Caki2 (cell line): ENCODE results near the gene BARX1. TPM values are rescaled to one million over a fixed set of nuclear protein-coding genes. Genes with fewer than 3 reads are reported as not detected.

Experiments
- DNase-seq: peaks from one replicate; pipeline ENCODE4 v3.0.0-alpha.2; 2015; ENCODE audit warnings: low read depth
- in situ Hi-C: cut with HindIII; loops from 2 replicates; pipeline ENCODE4 v1.10.0; 2016; ENCODE audit warnings: low sequenced_read_pairs, low pct_unique_long_range_greater_than_20kb, mixed read lengths
- total RNA-seq: library from RNA; depleted of rRNA; stranded (reverse); fragments of >200 nt; shearing (Covaris generic); gene quantifications from 2 replicates; pipeline ENCODE4 v1.2.3, GENCODE V29; 2014; ENCODE audit warnings: low replicate concordance

BARX1 gene
- total RNA-seq, 1 experiment from 2014 or later = 66.3 TPM

- DNase-seq = peak; percentile 12
These were observed 607 bp downstream of the BARX1 start for GRCh38 chr9:93954434-93955061.

GRCh38 chr9:93953496-93954433 is 1.4 kb downstream of the BARX1 start:
- DNase-seq = no peak
- in situ Hi-C loops = no loop called here

More at GRCh38 chr9:93954434-93955061, 607 bp downstream of the BARX1 start:
- in situ Hi-C loops = no loop called here

GRCh38 chr9:93952784-93953495 is 2.2 kb downstream of the BARX1 start:
- in situ Hi-C loops = no loop called here
- no peak for DNase-seq

GRCh38 chr9:93952119-93952783 is 2.9 kb downstream of the BARX1 start:
- no peak for DNase-seq
- in situ Hi-C loops = no loop called here

GRCh38 chr9:93951655-93952118 is 3.5 kb downstream of the BARX1 start:
- in situ Hi-C loops = no loop called here
- DNase-seq = no peak

GRCh38 chr9:93950619-93951601 is 4.2 kb downstream of the BARX1 start:
- in situ Hi-C loops = no loop called here

GRCh38 chr9:93949694-93950449 is 5.3 kb downstream of the BARX1 start:
- in situ Hi-C loops = no loop called here
- peak; percentile 23 for DNase-seq

More at GRCh38 chr9:93950619-93951601, 4.2 kb downstream of the BARX1 start:
- no peak for DNase-seq

GRCh38 chr9:93949073-93949693 is 6.0 kb downstream of the BARX1 start:
- in situ Hi-C loops = no loop called here
- DNase-seq = no peak

- DNase-seq = no peak
- in situ Hi-C loops = no loop called here
These were observed 6.6 kb downstream of the BARX1 start for GRCh38 chr9:93948441-93949072.

GRCh38 chr9:93947409-93948070 is 7.6 kb downstream of the BARX1 start:
- in situ Hi-C loops = no loop called here
- DNase-seq = no peak

GRCh38 chr9:93946338-93946712 is 8.8 kb downstream of the BARX1 start:
- in situ Hi-C loops = no loop called here
- no peak for DNase-seq

- in situ Hi-C loops = no loop called here
- no peak for DNase-seq
These were observed 9.5 kb downstream of the BARX1 start for GRCh38 chr9:93945400-93946337.

GRCh38 chr9:93944011-93944410 is 11.1 kb downstream of the BARX1 start:
- no peak for DNase-seq
- in situ Hi-C loops = no loop called here

GRCh38 chr9:93942161-93942560 is 13.0 kb downstream of the BARX1 start:
- in situ Hi-C loops = no loop called here

More at GRCh38 chr9:93942161-93942560, 13.0 kb downstream of the BARX1 start:
- no peak for DNase-seq
